Body of pancreas (tissue), 4 donors: ENCODE results near the gene ACTR5. TPM values are rescaled to one million over a fixed set of nuclear protein-coding genes. Genes with fewer than 3 reads are reported as not detected.

Source experiments
- ATAC-seq: fragments of 150-250 bp; one replicate; pipeline ENCODE4 v1.9.1; 2016
- DNase-seq, 4 donors: peaks; one replicate each; pipeline ENCODE4 v3.0.0-alpha.2; 2019
- H3K27ac ChIP-seq, 4 donors: fragments of 200-600 bp; sonication (generic); 1 replicate in 3 of 4; 2 replicates in 1 of 4; pipeline versions ENCODE4 v1.5.1 to v1.6.1; 2016 to 2019; ENCODE audit warnings: mild to moderate bottlenecking in 1 of 4, mixed read lengths in 1 of 4, moderate library complexity in 1 of 4
- H3K27me3 ChIP-seq, 2 donors: fragments of 200-600 bp; sonication (generic); one replicate each; pipeline ENCODE4 v1.6.0; 2016; ENCODE audit warnings: mild to moderate bottlenecking in 1 of 2
- H3K36me3 ChIP-seq, 2 donors: fragments of 200-600 bp; sonication (generic); replicated peaks in 1 of 2; 2 replicates each; pipeline ENCODE4 v1.5.1; 2016; ENCODE audit warnings: low read depth in 2 of 2; ENCODE audit not compliant: insufficient read depth in 1 of 2
- H3K4me1 ChIP-seq: fragments of 200-600 bp; sonication (generic); one replicate; pipeline ENCODE4 v1.6.0; 2016
- H3K4me3 ChIP-seq, 2 donors: fragments of 200-600 bp; sonication (generic); 1 replicate in 1 of 2; 2 replicates in 1 of 2; pipeline ENCODE4 v1.5.1; 2016 to 2019
- H3K9me3 ChIP-seq, 3 donors: fragments of 200-600 bp; sonication (generic); 1 replicate in 2 of 3; 2 replicates in 1 of 3; pipeline ENCODE4 v1.5.1; 2016
- POLR2A ChIP-seq, 3 donors: fragments of 450-650 bp; IDR thresholded peaks; one replicate each; pipeline ENCODE4 v1.6.1; 2016; ENCODE audit warnings: antibody characterized with exemption in 3 of 3, mild to moderate bottlenecking in 2 of 3
- WGBS, 2 donors: methylation state at CpG; one replicate each; pipeline ENCODE4 v1.1.5; 2017; 5-methylcytosine and 5-hydroxymethylcytosine counted together
- intact Hi-C: fragments of 100-400 bp; cut with DNase I; formaldehyde crosslinking; loops from one replicate; pipeline ENCODE4 v1.15.1; 2023
- total RNA-seq, 2 donors: library from RNA; depleted of rRNA; stranded (reverse); fragments of >200 nt; gene quantifications; one replicate each; pipeline ENCODE4 v1.1.0, GENCODE V29; 2016
- TF ChIP-seq, protein P1 (sequence below), 7 experiments: fragments of 450-650 bp in 4 of 7; fragments of 200-600 bp in 3 of 7; sonication (generic) in 3 of 7; IDR thresholded peaks; one replicate each; pipeline ENCODE4 v1.5.1; 2016 to 2019; ENCODE audit warnings: antibody characterized with exemption in 7 of 7

Gene ACTR5
- total RNA-seq, 2 donors from 2014 or later, result 4.9 to 7.9 TPM

- intact Hi-C loops, result no loop called here
- ATAC-seq (no peak), DNase-seq (no peak)
- Histone ChIP-seq H3K27ac (no peak overlapping the region), H3K4me3 (no peak overlapping the region), H3K4me1 (peaks cover 17% of the 10 kb centered on the region), H3K36me3 (no peaks in the 10 kb centered on the region), H3K27me3 (peaks cover 0 to 16% of the 10 kb centered on the region in 2 donors), H3K9me3 (no peaks in the 10 kb centered on the region)
- TF ChIP-seq POLR2A (IDR thresholded peaks at IDR 0.05), result no peak
- TF ChIP-seq, protein P1, sequence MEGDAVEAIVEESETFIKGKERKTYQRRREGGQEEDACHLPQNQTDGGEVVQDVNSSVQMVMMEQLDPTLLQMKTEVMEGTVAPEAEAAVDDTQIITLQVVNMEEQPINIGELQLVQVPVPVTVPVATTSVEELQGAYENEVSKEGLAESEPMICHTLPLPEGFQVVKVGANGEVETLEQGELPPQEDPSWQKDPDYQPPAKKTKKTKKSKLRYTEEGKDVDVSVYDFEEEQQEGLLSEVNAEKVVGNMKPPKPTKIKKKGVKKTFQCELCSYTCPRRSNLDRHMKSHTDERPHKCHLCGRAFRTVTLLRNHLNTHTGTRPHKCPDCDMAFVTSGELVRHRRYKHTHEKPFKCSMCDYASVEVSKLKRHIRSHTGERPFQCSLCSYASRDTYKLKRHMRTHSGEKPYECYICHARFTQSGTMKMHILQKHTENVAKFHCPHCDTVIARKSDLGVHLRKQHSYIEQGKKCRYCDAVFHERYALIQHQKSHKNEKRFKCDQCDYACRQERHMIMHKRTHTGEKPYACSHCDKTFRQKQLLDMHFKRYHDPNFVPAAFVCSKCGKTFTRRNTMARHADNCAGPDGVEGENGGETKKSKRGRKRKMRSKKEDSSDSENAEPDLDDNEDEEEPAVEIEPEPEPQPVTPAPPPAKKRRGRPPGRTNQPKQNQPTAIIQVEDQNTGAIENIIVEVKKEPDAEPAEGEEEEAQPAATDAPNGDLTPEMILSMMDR (IDR thresholded peaks at IDR 0.05), result no peak
- WGBS, 2 donors, result 16 to 41% methylated on average over 14 to 32 of the region's 32 CpGs
These were observed 58.8 kb downstream of the ACTR5 start for GRCh38 chr20:38806855-38807655.

GRCh38 chr20:38809942-38810341 is 61.7 kb downstream of the ACTR5 start:
- Histone ChIP-seq H3K27me3 (peaks cover 0 to 16% of the 10 kb centered on the region in 2 donors), H3K9me3 (no peaks in the 10 kb centered on the region), H3K36me3 (no peaks in the 10 kb centered on the region), H3K27ac (no peak overlapping the region), H3K4me1 (peaks cover 17% of the 10 kb centered on the region), H3K4me3 (no peak overlapping the region)
- DNase-seq (no peak), ATAC-seq (no peak)
- intact Hi-C loops, result no loop called here
- TF ChIP-seq, protein P1 (IDR thresholded peaks at IDR 0.05), result no peak
- no peak for TF ChIP-seq POLR2A (IDR thresholded peaks at IDR 0.05)
- 39 to 55% methylated on average over 6 of the region's 6 CpGs for WGBS, 2 donors

DNA sequence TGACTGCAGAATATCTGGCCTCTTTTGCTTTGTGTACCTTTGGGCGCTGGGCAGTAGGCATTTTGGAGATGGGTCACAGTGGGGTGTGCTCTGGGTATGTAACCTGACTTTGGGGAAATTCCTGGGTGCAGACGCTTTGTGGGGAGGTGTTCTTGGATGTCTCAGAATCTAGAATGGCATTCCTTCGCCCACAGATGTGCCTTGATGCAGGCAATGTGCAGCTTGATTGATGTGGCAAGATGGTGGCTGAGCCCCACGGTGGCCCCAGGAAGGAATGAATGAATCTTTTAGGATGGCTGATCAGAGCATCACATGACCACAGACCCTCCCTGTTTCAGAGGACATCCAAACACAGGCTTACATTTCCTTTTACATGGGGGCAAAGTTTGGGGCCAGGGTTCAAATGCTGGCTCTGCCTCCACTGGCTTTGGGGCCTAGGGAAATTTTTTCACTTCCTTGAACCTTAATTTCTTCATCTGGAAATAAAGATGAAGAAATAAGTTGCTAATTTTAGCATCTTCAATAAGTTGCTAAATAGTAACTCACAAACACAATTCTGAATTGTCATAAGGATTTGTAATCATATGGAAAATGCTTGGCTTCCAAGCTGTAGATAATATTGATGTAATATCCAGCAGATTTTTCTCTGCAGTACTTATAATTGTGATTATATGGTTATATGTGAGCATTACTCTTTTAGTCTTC is 62.8 kb downstream of the ACTR5 start:
- Histone ChIP-seq H3K36me3 (no peaks in the 10 kb centered on the region), H3K27ac (no peak overlapping the region), H3K27me3 (peaks cover 0 to 12% of the 10 kb centered on the region in 2 donors), H3K4me3 (no peak overlapping the region), H3K4me1 (peaks cover 9% of the 10 kb centered on the region), H3K9me3 (no peaks in the 10 kb centered on the region)
- 68 to 83% methylated on average over 3 to 4 of the region's 4 CpGs for WGBS, 2 donors
- intact Hi-C loops, result no loop called here
- DNase-seq (no peak), ATAC-seq (no peak)
- no peak for TF ChIP-seq POLR2A (IDR thresholded peaks at IDR 0.05)
- TF ChIP-seq, protein P1 (IDR thresholded peaks at IDR 0.05), result no peak

GRCh38 chr20:38811769-38812168 is 63.5 kb downstream of the ACTR5 start:
- 47 to 59% methylated on average over 2 to 4 of the region's 4 CpGs for WGBS, 2 donors
- ATAC-seq (no peak), DNase-seq (no peak)
- Histone ChIP-seq H3K27me3 (peaks cover 0 to 6% of the 10 kb centered on the region in 2 donors), H3K36me3 (no peaks in the 10 kb centered on the region), H3K4me3 (no peak overlapping the region), H3K9me3 (no peaks in the 10 kb centered on the region), H3K27ac (no peak overlapping the region), H3K4me1 (peaks cover 3% of the 10 kb centered on the region)
- TF ChIP-seq, protein P1 (IDR thresholded peaks at IDR 0.05), result no peak
- TF ChIP-seq POLR2A (IDR thresholded peaks at IDR 0.05), result no peak
- intact Hi-C loops, result no loop called here
